Glutamatergic neuron (in vitro differentiated cells): ENCODE data around the gene PGLYRP4. TPM values are rescaled to one million over a fixed set of nuclear protein-coding genes. Genes with fewer than 3 reads are reported as not detected.

Source experiments
- DNase-seq: peaks from one replicate; pipeline ENCODE4 v3.0.0; 2022
- H3K27ac Mint-ChIP-seq: one replicate; pipeline ENCODE4 v1.8.0; 2020; ENCODE audit warnings: mild to moderate bottlenecking, mixed read lengths, inconsistent platforms; ENCODE audit not compliant: unreplicated experiment
- H3K27me3 Mint-ChIP-seq: one replicate; pipeline ENCODE4 v1.8.0; 2020; ENCODE audit warnings: mild to moderate bottlenecking, moderate library complexity, mixed read lengths, inconsistent platforms; ENCODE audit not compliant: unreplicated experiment
- H3K36me3 Mint-ChIP-seq: one replicate; pipeline ENCODE4 v1.8.0; 2020; ENCODE audit warnings: mild to moderate bottlenecking, mixed read lengths, inconsistent platforms; ENCODE audit not compliant: unreplicated experiment
- H3K4me1 Mint-ChIP-seq: one replicate; pipeline ENCODE4 v1.8.0; 2020; ENCODE audit warnings: mild to moderate bottlenecking, low read depth, mixed read lengths, inconsistent platforms; ENCODE audit not compliant: unreplicated experiment
- H3K4me3 Mint-ChIP-seq: one replicate; pipeline ENCODE4 v1.8.0; 2020; ENCODE audit warnings: mild to moderate bottlenecking, mixed read lengths, inconsistent platforms; ENCODE audit not compliant: unreplicated experiment
- H3K9me3 Mint-ChIP-seq: one replicate; pipeline ENCODE4 v1.8.0; 2020; ENCODE audit warnings: mild to moderate bottlenecking, moderate library complexity, mixed read lengths, inconsistent platforms; ENCODE audit not compliant: unreplicated experiment
- CTCF ChIP-seq: fragments of 200-600 bp; sonication (generic); IDR thresholded peaks from one replicate; pipeline ENCODE4 v1.5.0; 2021; ENCODE audit not compliant: partially characterized antibody, unreplicated experiment
- total RNA-seq: library from RNA; stranded (reverse); fragmentation: NEBNext Ultra II Directional; extraction: Animal tissue kit (Norgen Biotek cat#: 25700); gene quantifications from one replicate; pipeline ENCODE4 v1.2.1, GENCODE V29; 2021; ENCODE audit not compliant: unreplicated experiment

Gene PGLYRP4
- total RNA-seq, 1 donor from 2014 or later = not detected

GRCh38 chr1:153387785-153388184 is 39.1 kb upstream of the PGLYRP4 start:
- H3K4me1 Mint-ChIP-seq = peaks cover 11% of the 10 kb centered on the region
- DNase-seq = no peak
- peaks cover 7% of the 10 kb centered on the region for H3K27me3 Mint-ChIP-seq
- H3K9me3 Mint-ChIP-seq = peaks cover 2% of the 10 kb centered on the region
- H3K4me3 Mint-ChIP-seq = no peak overlapping the region
- TF ChIP-seq CTCF = no peak
- peaks cover 4% of the 10 kb centered on the region for H3K36me3 Mint-ChIP-seq
- H3K27ac Mint-ChIP-seq = no peak overlapping the region

GRCh38 chr1:153387001-153387400 is 38.4 kb upstream of the PGLYRP4 start:
- Mint-ChIP-seq H3K4me3 (no peak overlapping the region), H3K36me3 (peaks cover 11% of the 10 kb centered on the region), H3K4me1 (peaks cover 11% of the 10 kb centered on the region), H3K27me3 (peaks cover 7% of the 10 kb centered on the region), H3K9me3 (peaks cover 2% of the 10 kb centered on the region), H3K27ac (peak overlapping the region; percentile 23)
- DNase-seq = no peak
- no peak for TF ChIP-seq CTCF

GRCh38 chr1:153386500-153386901 is 37.9 kb upstream of the PGLYRP4 start:
- TF ChIP-seq CTCF = no peak
- DNase-seq = no peak
- Mint-ChIP-seq H3K27me3 (peaks cover 7% of the 10 kb centered on the region), H3K9me3 (peaks cover 2% of the 10 kb centered on the region), H3K4me3 (no peak overlapping the region), H3K4me1 (peaks cover 11% of the 10 kb centered on the region), H3K27ac (peak overlapping the region; percentile 20), H3K36me3 (peaks cover 15% of the 10 kb centered on the region)

GRCh38 chr1:153384958-153385580 is 36.4 kb upstream of the PGLYRP4 start:
- peaks cover 2% of the 10 kb centered on the region for H3K9me3 Mint-ChIP-seq
- H3K27ac Mint-ChIP-seq = no peak overlapping the region
- H3K27me3 Mint-ChIP-seq = peaks cover 7% of the 10 kb centered on the region
- no peak for DNase-seq
- peaks cover 11% of the 10 kb centered on the region for H3K4me1 Mint-ChIP-seq
- TF ChIP-seq CTCF = no peak
- H3K36me3 Mint-ChIP-seq = peaks cover 20% of the 10 kb centered on the region
- no peak overlapping the region for H3K4me3 Mint-ChIP-seq

DNA sequence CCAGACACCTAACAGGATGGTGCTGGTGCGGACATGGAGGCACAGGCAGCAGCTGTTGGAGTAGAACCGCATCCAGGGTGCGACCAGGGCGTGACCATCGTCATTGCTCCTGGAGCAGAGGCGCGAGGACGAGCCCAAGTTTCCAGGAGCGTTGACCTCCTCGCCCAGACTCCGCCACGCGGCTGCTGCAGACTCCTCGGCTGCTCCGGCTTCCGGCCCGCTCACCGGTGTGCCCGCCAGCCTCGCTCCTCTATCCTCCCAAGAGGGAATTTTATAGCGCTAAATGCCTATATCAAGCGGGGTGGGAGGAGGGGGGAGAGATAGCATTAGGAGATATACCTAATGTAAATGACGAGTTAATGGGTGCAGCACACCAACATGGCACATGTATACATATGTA is 32.1 kb upstream of the PGLYRP4 start:
- DNase-seq = no peak
- H3K27ac Mint-ChIP-seq = no peak overlapping the region
- peaks cover 2% of the 10 kb centered on the region for H3K27me3 Mint-ChIP-seq
- no peak overlapping the region for H3K4me3 Mint-ChIP-seq
- TF ChIP-seq CTCF = no peak
- H3K9me3 Mint-ChIP-seq = peaks cover 2% of the 10 kb centered on the region
- peaks cover 3% of the 10 kb centered on the region for H3K4me1 Mint-ChIP-seq
- peaks cover 20% of the 10 kb centered on the region for H3K36me3 Mint-ChIP-seq
